Measurements from ENCODE around the gene CXXC5.

CXXC5 gene

GRCh38 chr5:139651853-139652787, 4.0 kb downstream of the CXXC5 start:
- no peak for DNase-seq

GRCh38 chr5:139652788-139653241, 4.7 kb downstream of the CXXC5 start:
- no peak for DNase-seq

- no peak for DNase-seq
Measured at GRCh38 chr5:139653616-139654015, 5.5 kb downstream of the CXXC5 start.

- no peak for DNase-seq
Measured at GRCh38 chr5:139654464-139654863, 6.3 kb downstream of the CXXC5 start.

GRCh38 chr5:139654871-139655491, 6.8 kb downstream of the CXXC5 start:
- no peak for DNase-seq

- no peak for DNase-seq
Measured at GRCh38 chr5:139655727-139656271, 7.7 kb downstream of the CXXC5 start.

- no peak for DNase-seq
Measured at GRCh38 chr5:139657363-139658321, 9.5 kb downstream of the CXXC5 start.

- no peak for DNase-seq
Measured at GRCh38 chr5:139658501-139658927, 10.4 kb downstream of the CXXC5 start.

- no peak for DNase-seq
Measured at GRCh38 chr5:139658928-139659667, 10.9 kb downstream of the CXXC5 start.

- DNase-seq: no peak
Measured at GRCh38 chr5:139659695-139660101, 11.5 kb downstream of the CXXC5 start.

- no peak for DNase-seq
Measured at GRCh38 chr5:139660105-139660922, 12.2 kb downstream of the CXXC5 start.

- DNase-seq: no peak
Measured at GRCh38 chr5:139660923-139661814, 13.0 kb downstream of the CXXC5 start.

- no peak for DNase-seq
Measured at GRCh38 chr5:139662617-139663016, 14.5 kb downstream of the CXXC5 start.

GRCh38 chr5:139663207-139664085, 15.3 kb downstream of the CXXC5 start:
- no peak for DNase-seq

GRCh38 chr5:139664086-139664693, 16.0 kb downstream of the CXXC5 start:
- DNase-seq: no peak

- DNase-seq: no peak
Measured at GRCh38 chr5:139664727-139665351, 16.7 kb downstream of the CXXC5 start.

- DNase-seq: no peak
Measured at GRCh38 chr5:139665626-139666025, 17.5 kb downstream of the CXXC5 start.

- no peak for DNase-seq
Measured at GRCh38 chr5:139666551-139666950, 18.4 kb downstream of the CXXC5 start.

All from NCI-H2171 (cell line).